Keratinocyte (primary cell): ENCODE results near the gene FHL3. TPM values are rescaled to one million over a fixed set of nuclear protein-coding genes. Genes with fewer than 3 reads are reported as not detected.
"Not testable (repeated sequence)": the region's sequence is repeated elsewhere in the genome, so short reads cannot be mapped to it uniquely, and the experiment has no call there.

Source experiments
- DNase-seq: peaks from one replicate; pipeline ENCODE4 v3.0.0-alpha.2; 2011; ENCODE audit warnings: low read depth, missing footprints, low spot score
- FAIRE-seq: peaks from 2 replicates; lab custom pipeline; 2011; peaks lifted over from hg19 to GRCh38; lab: Jason Lieb, UNC
- H2AFZ ChIP-seq: 2 replicates; pipeline ENCODE4 v1.6.0; 2012; ENCODE audit warnings: low read length, control low read depth, inconsistent platforms; ENCODE audit not compliant: control insufficient read depth
- H3K27ac ChIP-seq: 2 replicates; pipeline ENCODE4 v1.5.1; 2011; ENCODE audit warnings: low read length; ENCODE audit not compliant: control insufficient read depth, insufficient read depth
- H3K27me3 ChIP-seq: 3 replicates; pipeline ENCODE4 v1.6.0; 2011; ENCODE audit warnings: low read length; ENCODE audit not compliant: control insufficient read depth, insufficient read depth; ENCODE audit errors: extremely low read depth
- H3K36me3 ChIP-seq, 2 experiments: 2 replicates in 1 of 2; 3 replicates in 1 of 2; pipeline ENCODE4 v1.5.1; 2011; ENCODE audit warnings: low read length in 2 of 2, mild to moderate bottlenecking in 1 of 2; ENCODE audit not compliant: control insufficient read depth in 2 of 2, insufficient read depth in 2 of 2; ENCODE audit errors: extremely low read depth in 1 of 2
- H3K4me1 ChIP-seq: 3 replicates; pipeline ENCODE4 v1.5.1; 2011; ENCODE audit warnings: low read length; ENCODE audit not compliant: control insufficient read depth, insufficient read depth; ENCODE audit errors: extremely low read depth
- H3K4me2 ChIP-seq: 3 replicates; pipeline ENCODE4 v1.6.0; 2011; ENCODE audit warnings: low read depth, low read length; ENCODE audit not compliant: control insufficient read depth, insufficient read depth; ENCODE audit errors: extremely low read depth
- H3K4me3 ChIP-seq, 3 experiments: fragments of 200-600 bp in 1 of 3; sonication (generic) in 1 of 3; 2 replicates in 2 of 3; 3 replicates in 1 of 3; pipeline ENCODE4 v1.5.1; 2011 to 2016; ENCODE audit warnings: low read length in 3 of 3, mild to moderate bottlenecking in 3 of 3, control low read depth in 2 of 3, inconsistent platforms in 1 of 3, low read depth in 1 of 3, mixed read lengths in 1 of 3, mixed run types in 1 of 3, moderate library complexity in 1 of 3; ENCODE audit not compliant: control insufficient read depth in 2 of 3, insufficient read depth in 2 of 3; ENCODE audit errors: extremely low read depth in 1 of 3
- H3K79me2 ChIP-seq: 2 replicates; pipeline ENCODE4 v1.6.0; 2012; ENCODE audit warnings: low read length; ENCODE audit not compliant: control insufficient read depth, insufficient read depth
- H3K9ac ChIP-seq: 3 replicates; pipeline ENCODE4 v1.6.0; 2011; ENCODE audit warnings: low read length; ENCODE audit not compliant: control insufficient read depth, insufficient read depth; ENCODE audit errors: extremely low read depth
- H3K9me1 ChIP-seq: 3 replicates; pipeline ENCODE4 v1.6.0; 2011; ENCODE audit warnings: low read length; ENCODE audit not compliant: control insufficient read depth, insufficient read depth; ENCODE audit errors: extremely low read depth
- H3K9me3 ChIP-seq: 2 replicates; pipeline ENCODE4 v1.5.1; 2012; ENCODE audit warnings: low read depth, low read length; ENCODE audit not compliant: control insufficient read depth
- H4K20me1 ChIP-seq: 3 replicates; pipeline ENCODE4 v1.6.0; 2011; ENCODE audit warnings: low read length; ENCODE audit not compliant: control insufficient read depth, insufficient read depth; ENCODE audit errors: extremely low read depth
- EZH2 ChIP-seq: IDR thresholded peaks from one replicate; pipeline ENCODE4 v1.6.1; 2012; ENCODE audit warnings: inconsistent platforms, mild to moderate bottlenecking, low read length, moderate library complexity
- dilution Hi-C: fragments of 300-500 bp; cut with MboI; formaldehyde crosslinking; loops from one replicate; pipeline ENCODE4 v1.7.0; 2020; ENCODE audit warnings: low sequenced_read_pairs; ENCODE audit not compliant: extremely low pct_ligation_motif_present
- polyA plus RNA-seq, 5 experiments: library from polyadenylated mRNA; depleted of rRNA in 3 of 5; stranded (reverse) in 3 of 5; stranded (forward) in 1 of 5; unstranded in 1 of 5; fragments of >200 nt; gene quantifications; 1 replicate in 1 of 5; 2 replicates in 3 of 5; 3 replicates in 1 of 5; pipeline versions ENCODE4 v1.2.1 to v1.2.3, GENCODE V29; 2011 to 2012; ENCODE audit warnings: missing spikeins in 2 of 5, low read depth in 1 of 5, low replicate concordance in 1 of 5
- TF ChIP-seq, protein P1 (sequence below), 3 experiments: IDR thresholded peaks in 1 of 3; conservative IDR thresholded peaks in 1 of 3; optimal IDR thresholded peaks in 1 of 3; 2 replicates in 2 of 3; 3 replicates in 1 of 3; pipeline versions ENCODE3 to v1.5.1; 2011; ENCODE audit warnings: low read length in 3 of 3, mild to moderate bottlenecking in 3 of 3, moderate library complexity in 2 of 3, control low read depth in 1 of 3, inconsistent platforms in 1 of 3; ENCODE audit not compliant: insufficient read depth in 2 of 3; ENCODE audit errors: extremely low read depth in 1 of 3

FHL3 gene
- polyA plus RNA-seq, 1 donor (not counting 4 experiments of a cell fraction or from before 2014, with no cell fraction given), result 5.1 TPM

DNA sequence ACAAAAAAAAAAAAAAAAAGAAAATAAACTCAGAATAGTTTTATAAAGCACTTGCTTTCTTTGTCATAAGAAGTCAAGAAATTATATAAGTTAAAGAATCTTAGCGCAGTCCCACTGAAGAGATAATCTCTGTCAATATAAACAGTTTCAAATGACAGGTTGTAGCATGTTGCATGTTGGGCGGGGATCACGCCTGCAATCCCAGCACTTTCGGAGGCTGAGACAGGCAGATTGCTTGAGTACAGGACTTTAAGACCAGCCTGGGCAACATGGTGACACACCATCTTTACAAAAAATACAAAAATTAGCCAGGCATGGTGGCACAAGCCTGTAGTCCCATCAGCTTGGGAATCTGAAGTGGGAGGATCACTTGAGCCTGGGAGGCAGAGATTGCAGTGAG lies 40.0 kb downstream of the FHL3 start:
- no peaks in the 10 kb centered on the region for H4K20me1 ChIP-seq
- no peak overlapping the region for H3K4me3 ChIP-seq
- H2AFZ ChIP-seq, result no peak overlapping the region
- no peak overlapping the region for H3K4me2 ChIP-seq
- no peak overlapping the region for H3K9ac ChIP-seq
- dilution Hi-C loops, result no loop called here
- H3K27ac ChIP-seq, result no peak overlapping the region
- FAIRE-seq, result no peak
- no peaks in the 10 kb centered on the region for H3K27me3 ChIP-seq
- H3K9me3 ChIP-seq, result no peaks in the 10 kb centered on the region
- H3K79me2 ChIP-seq, result no peaks in the 10 kb centered on the region
- peaks cover 11 to 15% of the 10 kb centered on the region in 2 experiments for H3K36me3 ChIP-seq
- TF ChIP-seq, protein P1, sequence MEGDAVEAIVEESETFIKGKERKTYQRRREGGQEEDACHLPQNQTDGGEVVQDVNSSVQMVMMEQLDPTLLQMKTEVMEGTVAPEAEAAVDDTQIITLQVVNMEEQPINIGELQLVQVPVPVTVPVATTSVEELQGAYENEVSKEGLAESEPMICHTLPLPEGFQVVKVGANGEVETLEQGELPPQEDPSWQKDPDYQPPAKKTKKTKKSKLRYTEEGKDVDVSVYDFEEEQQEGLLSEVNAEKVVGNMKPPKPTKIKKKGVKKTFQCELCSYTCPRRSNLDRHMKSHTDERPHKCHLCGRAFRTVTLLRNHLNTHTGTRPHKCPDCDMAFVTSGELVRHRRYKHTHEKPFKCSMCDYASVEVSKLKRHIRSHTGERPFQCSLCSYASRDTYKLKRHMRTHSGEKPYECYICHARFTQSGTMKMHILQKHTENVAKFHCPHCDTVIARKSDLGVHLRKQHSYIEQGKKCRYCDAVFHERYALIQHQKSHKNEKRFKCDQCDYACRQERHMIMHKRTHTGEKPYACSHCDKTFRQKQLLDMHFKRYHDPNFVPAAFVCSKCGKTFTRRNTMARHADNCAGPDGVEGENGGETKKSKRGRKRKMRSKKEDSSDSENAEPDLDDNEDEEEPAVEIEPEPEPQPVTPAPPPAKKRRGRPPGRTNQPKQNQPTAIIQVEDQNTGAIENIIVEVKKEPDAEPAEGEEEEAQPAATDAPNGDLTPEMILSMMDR (optimal IDR thresholded peaks at IDR 0.05 in 1 of 3, IDR thresholded peaks at IDR 0.05 in 1 of 3, conservative IDR thresholded peaks at IDR 0.05 in 1 of 3; ENCODE audit: extremely low read depth in 1 of 3, insufficient read depth in 2 of 3, low read length in 3 of 3), result no peak
- TF ChIP-seq EZH2, result no peak
- H3K4me1 ChIP-seq, result no peaks in the 10 kb centered on the region
- H3K9me1 ChIP-seq, result no peaks in the 10 kb centered on the region
- DNase-seq, result no peak

DNA sequence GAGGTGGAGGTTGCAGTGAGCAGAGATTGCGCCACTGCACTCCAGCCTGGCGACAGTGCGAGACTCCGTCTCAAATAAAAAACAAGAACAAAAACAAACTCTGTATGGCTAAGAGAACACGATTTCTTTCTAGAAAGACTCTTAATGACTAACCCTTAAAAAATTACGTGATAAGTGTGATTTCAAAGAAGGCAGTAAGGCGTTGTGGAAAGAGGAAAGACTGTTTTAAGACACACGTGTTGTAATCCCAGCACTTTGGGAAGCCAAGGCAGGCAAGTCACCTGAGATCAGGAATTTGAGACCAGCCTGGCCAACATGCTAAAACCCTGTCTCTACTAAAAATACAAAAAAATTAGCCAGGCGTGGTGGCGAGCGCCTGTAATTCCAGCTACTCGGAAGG lies 41.2 kb downstream of the FHL3 start:
- H3K9me1 ChIP-seq, H3K9me3 ChIP-seq, H3K4me2 ChIP-seq, dilution Hi-C loops, H3K27ac ChIP-seq, FAIRE-seq, H3K9ac ChIP-seq, H3K4me3 ChIP-seq, DNase-seq, H3K27me3 ChIP-seq, H3K4me1 ChIP-seq, H3K79me2 ChIP-seq, H4K20me1 ChIP-seq, H2AFZ ChIP-seq: not testable (repeated sequence)
- H3K36me3 ChIP-seq, result peaks cover 14 to 16% of the 10 kb centered on the region in 2 experiments

DNA sequence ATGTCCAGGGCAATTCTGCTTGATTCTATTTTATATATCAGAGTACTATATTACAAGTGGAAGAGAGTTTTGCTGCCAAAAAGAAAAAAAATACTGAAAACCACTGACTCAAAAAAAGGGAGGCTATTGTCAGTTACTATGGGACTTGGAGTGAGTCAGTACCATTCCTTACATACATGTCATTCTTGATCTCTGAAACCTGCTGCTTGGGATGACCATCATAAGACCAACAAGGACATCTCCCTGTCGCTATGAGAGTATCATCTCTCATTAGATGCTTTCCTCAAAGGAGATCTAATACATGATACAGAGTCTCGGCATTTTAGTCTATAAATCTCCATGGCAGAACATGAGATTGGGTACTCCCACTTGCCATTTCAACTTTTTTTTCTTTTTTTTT lies 46.6 kb downstream of the FHL3 start:
- H3K9me1 ChIP-seq, result no peaks in the 10 kb centered on the region
- no peak overlapping the region for H2AFZ ChIP-seq
- no peak overlapping the region for H3K4me2 ChIP-seq
- no peak for FAIRE-seq
- dilution Hi-C loops, result no loop called here
- no peak overlapping the region for H3K9ac ChIP-seq
- no peaks in the 10 kb centered on the region for H3K27me3 ChIP-seq
- peak; percentile 19 for DNase-seq
- no peak overlapping the region for H3K4me3 ChIP-seq
- H3K9me3 ChIP-seq, result no peaks in the 10 kb centered on the region
- TF ChIP-seq, protein P1 (optimal IDR thresholded peaks at IDR 0.05 in 1 of 3, IDR thresholded peaks at IDR 0.05 in 1 of 3, conservative IDR thresholded peaks at IDR 0.05 in 1 of 3; ENCODE audit: extremely low read depth in 1 of 3, insufficient read depth in 2 of 3, low read length in 3 of 3), result no peak
- TF ChIP-seq EZH2, result no peak
- H3K36me3 ChIP-seq, result peaks cover 11 to 23% of the 10 kb centered on the region in 2 experiments
- no peaks in the 10 kb centered on the region for H3K4me1 ChIP-seq
- no peaks in the 10 kb centered on the region for H4K20me1 ChIP-seq
- H3K79me2 ChIP-seq, result no peaks in the 10 kb centered on the region
- no peak overlapping the region for H3K27ac ChIP-seq
